ENCODE data around the gene SP9.
"Not testable (repeated sequence)": the region's sequence is repeated elsewhere in the genome, so short reads cannot be mapped to it uniquely, and the experiment has no call there.

The SP9 gene

DNA sequence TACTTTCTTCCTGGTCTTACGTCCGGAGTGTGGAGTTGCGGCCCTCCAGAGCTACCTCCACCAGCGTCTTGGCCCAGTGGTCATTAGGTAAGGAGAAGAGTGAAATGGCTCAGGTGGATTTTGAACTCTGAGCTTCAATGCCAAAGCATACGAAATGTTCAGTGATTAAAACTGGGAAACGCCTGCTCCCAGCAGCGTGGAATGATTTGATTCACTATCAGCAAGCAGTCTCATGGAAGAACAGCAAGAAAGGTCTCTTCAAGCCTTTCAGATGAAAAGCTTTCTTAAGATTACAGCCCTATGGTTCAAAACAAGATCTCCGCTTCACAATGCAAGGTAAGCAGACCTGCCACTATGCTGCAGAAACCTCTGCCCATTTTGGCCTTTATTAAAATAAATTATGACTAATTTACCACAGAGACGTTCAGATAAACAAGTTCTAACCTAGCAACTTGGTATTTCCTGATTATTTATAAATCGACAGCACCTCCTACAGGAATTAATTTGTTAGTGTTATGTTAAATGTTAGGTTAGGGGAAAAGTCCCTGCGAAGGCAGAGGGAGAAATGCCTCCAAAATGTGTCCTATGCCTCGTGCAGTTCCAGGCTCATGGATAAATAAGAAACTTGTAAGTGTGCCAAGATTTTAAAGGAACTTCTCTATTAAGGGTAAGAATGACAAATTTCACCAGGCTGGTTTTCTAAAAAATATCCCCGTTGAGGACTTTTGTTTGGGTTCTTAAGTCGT is 10.1 kb downstream of the SP9 start:
- peak; percentile 29 for DNase-seq (ENCODE audit: low spot score)

DNA sequence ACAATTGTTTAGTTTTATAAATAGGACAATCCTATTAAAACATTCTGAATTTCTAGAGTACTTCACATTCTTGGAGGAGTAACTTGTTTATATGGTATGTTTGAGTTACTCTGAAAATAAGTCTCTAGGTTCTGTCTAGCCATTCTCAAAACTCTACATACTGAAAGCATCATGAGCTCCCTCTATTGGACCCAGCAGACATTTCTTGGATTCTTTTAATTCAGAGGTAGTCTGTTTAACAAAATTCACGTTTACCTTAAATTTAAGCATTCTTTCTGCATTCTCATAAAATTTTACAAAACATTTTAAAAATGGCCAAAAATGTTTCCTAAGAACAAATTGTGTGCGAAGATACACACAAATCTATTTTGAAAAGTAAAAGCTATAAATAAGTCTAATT is 15.3 kb downstream of the SP9 start:
- peak; percentile 27 for DNase-seq (ENCODE audit: low spot score)

DNA sequence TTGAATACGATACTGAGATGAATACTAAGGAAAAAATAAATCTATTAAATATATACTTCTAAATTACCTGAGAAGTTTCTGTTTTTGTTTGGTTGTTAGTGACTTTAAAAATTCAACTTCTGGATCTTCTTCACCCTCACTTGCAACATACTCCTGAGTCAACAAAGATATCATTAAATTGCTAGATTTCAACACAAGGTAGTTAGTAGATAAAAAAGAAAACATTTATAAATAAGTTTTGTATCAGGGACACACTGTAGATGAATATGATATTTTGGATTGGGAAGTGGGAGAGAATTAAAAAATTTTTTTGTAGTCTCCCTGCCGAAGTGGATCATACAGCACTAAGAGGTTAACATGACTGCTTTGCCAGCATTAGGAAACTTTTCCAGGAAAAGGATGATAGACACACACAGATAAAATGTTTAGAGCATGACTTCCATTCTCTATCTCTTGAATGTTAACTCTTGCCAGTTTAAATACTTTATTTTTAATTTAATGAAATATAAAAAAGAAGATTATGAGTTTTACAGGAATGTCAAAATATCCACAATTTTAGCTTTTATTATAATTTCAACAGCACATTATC is 15.9 kb downstream of the SP9 start:
- no peak for DNase-seq (ENCODE audit: low spot score)

DNA sequence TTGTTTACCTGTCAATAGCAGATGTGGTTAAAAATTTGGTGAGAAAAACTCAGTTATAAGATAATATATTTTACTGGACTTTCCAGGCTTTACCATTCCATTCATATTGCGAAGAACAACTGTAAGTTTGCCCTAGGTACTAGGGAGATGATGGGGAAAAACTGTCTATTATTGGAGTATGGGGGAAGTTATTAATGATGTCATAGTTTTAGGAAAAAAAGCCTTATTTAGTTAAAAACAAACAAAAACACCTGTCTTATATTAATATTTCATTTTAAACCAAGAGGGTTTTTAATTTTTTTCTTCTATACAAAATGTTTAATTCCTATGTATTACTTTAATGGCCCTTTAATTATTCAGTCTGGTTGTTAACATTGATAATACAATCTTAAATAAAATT is 18.2 kb downstream of the SP9 start:
- no peak for DNase-seq (ENCODE audit: low spot score)

DNA sequence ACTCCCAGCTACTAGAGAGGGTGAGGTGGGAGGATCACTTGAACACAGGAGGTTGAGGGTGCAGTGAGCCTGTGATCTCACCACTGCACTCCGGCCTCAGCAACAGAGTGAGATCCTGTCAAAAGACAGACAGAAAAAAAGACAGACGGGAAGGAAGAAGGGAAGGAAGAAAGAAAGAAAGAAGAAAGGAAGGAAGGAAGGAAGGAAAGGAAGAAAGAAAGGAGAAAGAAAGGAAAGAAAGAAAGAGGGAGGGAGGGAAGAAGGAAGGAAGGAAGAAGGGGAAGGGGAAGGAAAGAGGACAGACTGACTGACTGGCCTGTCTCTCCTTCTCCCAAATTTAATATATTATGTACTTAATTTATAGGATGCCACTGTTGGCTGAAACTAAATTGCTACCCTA is 21.6 kb downstream of the SP9 start:
- DNase-seq (ENCODE audit: low spot score) = no peak

DNA sequence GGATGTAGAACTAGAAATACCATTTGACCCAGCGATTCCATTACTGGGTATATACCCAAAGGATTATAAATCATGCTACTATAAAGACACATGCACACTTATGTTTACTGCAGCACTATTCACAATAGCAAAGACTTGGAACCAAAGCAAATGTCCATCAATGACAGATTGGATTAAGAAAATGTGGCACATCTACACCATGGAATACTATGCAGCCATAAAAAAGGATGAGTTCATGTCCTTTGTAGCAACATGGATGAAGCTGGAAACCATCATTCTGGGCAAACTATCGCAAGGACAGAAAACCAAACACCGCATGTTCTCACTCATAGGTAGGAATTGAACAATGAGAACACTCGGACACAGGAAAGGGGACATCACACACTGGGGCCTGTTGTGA is 24.9 kb downstream of the SP9 start:
- DNase-seq (ENCODE audit: low spot score) = not testable (repeated sequence)

DNA sequence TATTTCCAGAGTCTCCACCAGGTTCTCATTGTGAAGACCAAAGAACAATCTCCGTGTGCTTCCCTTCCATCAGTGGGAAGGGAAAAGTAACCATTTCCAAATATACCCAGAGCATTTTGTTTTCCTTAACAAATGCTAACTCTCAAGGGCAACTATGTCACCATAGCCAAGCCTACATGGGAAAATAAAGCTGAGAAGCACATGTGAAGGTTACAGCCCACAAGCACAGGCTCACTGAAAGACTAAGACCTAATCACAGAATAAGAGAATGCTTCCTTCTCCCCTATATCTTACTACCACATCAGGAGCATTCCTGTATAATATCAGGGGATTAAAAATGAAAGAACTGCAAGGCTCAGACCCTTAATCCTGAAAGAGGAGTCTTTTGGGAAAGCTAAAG is 28.2 kb downstream of the SP9 start:
- no peak for DNase-seq (ENCODE audit: low spot score)

DNA sequence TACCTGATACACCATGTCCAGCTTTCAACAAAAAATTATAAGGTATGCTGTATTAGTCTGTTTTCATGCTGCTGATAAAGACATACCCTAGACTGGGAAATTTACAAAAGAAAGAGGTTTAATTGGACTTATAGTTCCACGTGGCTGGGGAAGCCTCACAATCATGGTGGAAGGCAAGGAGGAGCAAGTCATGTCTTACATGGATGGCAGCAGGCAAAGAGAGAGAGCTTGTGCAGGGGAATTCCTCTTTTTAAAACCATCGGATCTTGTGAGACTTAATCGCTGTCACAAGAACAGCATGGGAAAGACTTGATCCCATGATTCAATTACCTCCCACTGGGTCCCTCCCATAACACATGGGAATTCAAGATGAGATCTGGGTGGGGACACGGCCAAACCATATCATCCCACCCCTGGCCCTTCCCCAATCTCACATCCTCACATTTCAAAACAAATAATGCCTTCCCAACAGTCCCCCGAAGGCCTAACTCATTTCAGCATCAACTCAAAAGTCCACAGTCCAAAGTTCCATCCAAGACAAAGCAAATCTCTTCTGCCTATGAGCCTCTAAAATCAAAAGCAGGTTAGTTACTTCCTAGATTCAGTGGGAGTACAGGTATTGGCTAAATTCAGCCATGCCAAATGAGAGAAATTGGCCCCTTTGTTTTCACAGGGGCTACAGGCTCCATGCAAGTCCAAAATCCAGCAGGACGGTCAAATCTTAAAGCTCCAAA is 28.9 kb downstream of the SP9 start:
- DNase-seq (ENCODE audit: low spot score) = not testable (repeated sequence)

DNA sequence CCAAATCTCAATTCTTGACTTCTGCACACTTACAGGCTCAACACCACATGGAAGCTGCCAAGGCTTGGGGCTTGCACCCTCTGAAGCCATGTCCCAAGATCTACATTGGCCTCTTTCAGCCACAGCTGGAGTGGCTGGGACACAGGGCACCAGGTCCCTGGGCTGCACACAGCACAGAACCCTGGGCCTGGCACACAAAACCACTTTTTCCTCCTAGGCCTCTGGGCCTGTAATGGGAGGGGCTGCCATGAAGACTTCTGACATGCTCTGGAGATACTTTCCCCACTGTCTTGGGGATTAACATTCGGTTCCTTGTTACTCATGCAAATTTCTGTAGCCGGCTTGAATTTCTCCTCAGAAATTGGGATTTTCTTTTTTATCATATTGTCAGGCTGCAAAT is 29.9 kb downstream of the SP9 start:
- no peak for DNase-seq (ENCODE audit: low spot score)

DNA sequence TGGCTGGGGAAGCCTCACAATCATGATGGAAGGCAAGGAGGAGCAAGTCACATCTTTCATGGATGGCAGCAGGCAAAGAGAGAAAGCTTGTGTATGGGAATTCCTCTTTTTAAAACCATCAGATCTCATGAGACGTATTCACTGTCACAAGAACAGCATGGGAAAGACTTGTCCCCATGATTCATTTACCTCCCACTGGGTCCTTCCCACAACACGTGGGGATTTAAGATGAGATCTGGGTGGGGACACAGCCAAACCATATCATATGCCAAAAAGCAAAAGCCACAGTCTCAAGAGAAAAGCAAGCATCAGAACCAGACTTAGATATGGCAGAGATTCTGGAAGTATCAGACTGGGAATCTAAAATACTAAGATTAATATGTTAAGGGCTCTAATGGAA is 30.8 kb downstream of the SP9 start:
- no peak for DNase-seq (ENCODE audit: low spot score)

DNA sequence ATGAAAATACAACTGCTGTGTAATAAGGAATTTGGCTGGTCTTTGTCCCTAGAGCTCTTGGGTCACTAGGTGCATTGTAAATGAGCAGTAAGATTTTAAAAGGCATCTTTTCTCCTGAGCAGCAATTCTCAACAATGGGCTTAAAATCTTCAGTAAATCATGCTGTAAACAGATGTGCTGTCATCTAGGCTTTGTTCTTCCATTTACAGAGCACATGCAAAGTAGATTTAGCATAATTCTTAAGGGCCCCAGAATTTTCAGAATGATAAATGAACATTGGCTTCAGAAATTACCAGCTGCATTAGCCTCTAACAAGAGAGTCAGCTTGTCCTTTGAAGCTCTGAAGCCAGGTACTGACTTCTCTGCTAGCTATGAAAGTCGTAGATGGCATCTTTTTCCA is 33.9 kb downstream of the SP9 start:
- DNase-seq (ENCODE audit: low spot score) = no peak

DNA sequence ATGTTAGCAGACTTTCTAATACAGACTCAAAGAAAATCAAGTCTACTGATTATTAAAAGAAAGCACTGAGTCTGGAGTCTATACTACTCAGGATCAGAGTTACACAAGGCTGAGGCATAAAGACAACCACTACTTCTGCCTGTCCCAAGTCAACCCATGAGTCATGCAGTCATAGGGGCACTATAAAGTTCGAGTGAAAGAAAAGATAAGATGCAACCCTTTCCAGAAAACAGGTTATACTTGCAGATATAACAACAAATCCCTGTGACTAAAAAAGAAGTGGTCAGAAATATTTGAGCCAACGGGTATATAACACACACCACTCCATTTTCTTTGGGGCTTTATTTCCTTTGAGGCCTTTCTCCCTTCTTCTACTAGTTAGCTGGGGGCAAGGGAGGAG is 42.2 kb downstream of the SP9 start:
- no peak for DNase-seq (ENCODE audit: low spot score)

DNA sequence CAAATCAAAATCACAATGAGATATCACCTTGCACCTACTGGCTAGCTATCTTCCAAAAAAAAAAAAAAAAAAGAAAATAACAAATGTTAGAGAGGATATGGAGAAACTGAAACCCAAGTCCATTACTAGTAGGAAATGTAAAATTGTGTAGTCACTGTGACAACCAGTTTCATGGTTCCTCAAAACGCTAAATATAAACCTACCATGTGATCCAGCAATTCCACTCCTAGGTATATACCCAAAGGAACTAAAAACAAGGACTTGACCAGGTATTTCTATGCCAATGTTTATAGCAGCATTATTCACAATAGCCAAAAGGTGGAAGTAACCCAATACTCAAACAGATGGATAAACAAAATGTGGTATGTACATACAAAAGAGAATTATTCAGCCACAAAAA is 49.0 kb downstream of the SP9 start:
- DNase-seq (ENCODE audit: low spot score) = no peak

DNA sequence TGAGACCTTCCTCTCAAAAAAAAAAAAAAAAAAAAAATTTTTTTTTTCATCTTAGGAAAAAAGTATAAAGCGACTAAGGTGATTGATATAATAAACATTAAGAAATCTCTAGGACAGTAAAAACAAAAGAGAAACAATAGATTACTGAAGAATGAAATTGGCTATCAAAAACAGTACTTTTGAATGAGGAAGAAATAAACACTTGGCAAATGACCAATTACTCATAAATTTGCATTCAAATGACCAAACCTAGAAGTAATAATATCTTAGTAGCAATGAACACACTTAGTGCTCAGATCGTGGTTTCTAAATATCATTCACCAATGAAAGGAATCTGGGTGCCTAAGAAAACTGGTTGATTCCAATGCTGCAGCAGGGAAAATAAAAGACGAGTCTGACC is 50.4 kb downstream of the SP9 start:
- DNase-seq (ENCODE audit: low spot score) = no peak

Measured in GM03348 (cell line).